H1 (cell line): ENCODE results near the gene CIT. TPM values are rescaled to one million over a fixed set of nuclear protein-coding genes. Genes with fewer than 3 reads are reported as not detected.

Experiments used
- CTCF ChIA-PET: fragments of 300-600 bp; sonication (Branson Sonifier 250); formaldehyde crosslinking; loops from one replicate; lab custom pipeline; 2021; ENCODE audit not compliant: partially characterized antibody; lab: Charles Lee
- POLR2A ChIA-PET: fragments of 300-600 bp; sonication (Branson Sonifier 250); formaldehyde crosslinking; loops from one replicate; lab custom pipeline; 2021; ENCODE audit warnings: inconsistent platforms; ENCODE audit not compliant: partially characterized antibody; lab: Charles Lee
- DNase-seq, 2 experiments: peaks; one replicate each; pipeline versions ENCODE4 v3.0.0 to v3.0.0-alpha.2; 2010 to 2022; ENCODE audit warnings: low spot score in 2 of 2, low read depth in 1 of 2, mixed read lengths in 1 of 2
- FAIRE-seq: peaks from 2 replicates; lab custom pipeline; 2011; peaks lifted over from hg19 to GRCh38; lab: Jason Lieb, UNC
- H2AFZ ChIP-seq: 2 replicates; pipeline ENCODE4 v1.8.1; 2012; ENCODE audit warnings: low read length, inconsistent platforms
- H2AK5ac ChIP-seq: 2 replicates; pipeline ENCODE4 v1.6.1; 2013; ENCODE audit warnings: low read depth, low read length
- H2BK120ac ChIP-seq: replicated peaks from 2 replicates; pipeline ENCODE3; 2013; ENCODE audit warnings: low read depth, low read length, inconsistent platforms
- H2BK12ac ChIP-seq: 2 replicates; pipeline ENCODE4 v1.6.1; 2013; ENCODE audit warnings: low read depth, low read length
- H2BK15ac ChIP-seq: 2 replicates; pipeline ENCODE4 v1.6.1; 2013; ENCODE audit warnings: low read length
- H2BK20ac ChIP-seq: 2 replicates; pipeline ENCODE4 v1.6.1; 2013; ENCODE audit warnings: low read length
- H2BK5ac ChIP-seq: 2 replicates; pipeline ENCODE4 v1.6.1; 2013; ENCODE audit warnings: low read depth, low read length
- H3K14ac ChIP-seq: 2 replicates; pipeline ENCODE4 v1.6.1; 2013; ENCODE audit warnings: inconsistent platforms; ENCODE audit not compliant: insufficient read length
- H3K18ac ChIP-seq: 2 replicates; pipeline ENCODE4 v1.6.1; 2013; ENCODE audit warnings: low read length; ENCODE audit errors: extremely low read depth
- H3K23ac ChIP-seq: 2 replicates; pipeline ENCODE4 v1.6.1; 2013; ENCODE audit warnings: inconsistent platforms; ENCODE audit not compliant: insufficient read length
- H3K23me2 ChIP-seq: 2 replicates; pipeline ENCODE4 v1.6.1; 2013; ENCODE audit warnings: low read depth, low read length
- H3K27ac ChIP-seq: 2 replicates; pipeline ENCODE4 v1.6.1; 2011; ENCODE audit warnings: low read depth, low read length, inconsistent platforms
- H3K27me3 ChIP-seq, 4 experiments: replicated peaks in 1 of 4; 1 replicate in 1 of 4; 2 replicates in 3 of 4; pipeline versions ENCODE4 v1.6.1 to v1.8.1; 2011 to 2013; ENCODE audit warnings: low read length in 3 of 4, mild to moderate bottlenecking in 3 of 4, inconsistent platforms in 2 of 4, mixed read lengths in 2 of 4, moderate library complexity in 1 of 4; ENCODE audit not compliant: control insufficient read depth in 3 of 4, insufficient read depth in 3 of 4; ENCODE audit errors: extremely low read depth in 1 of 4
- H3K36me3 ChIP-seq, 4 experiments: 2 replicates each; pipeline versions ENCODE4 v1.6.1 to v1.8.1; 2011 to 2013; ENCODE audit warnings: mild to moderate bottlenecking in 4 of 4, low read length in 3 of 4, moderate library complexity in 2 of 4, control low read depth in 1 of 4, inconsistent platforms in 1 of 4; ENCODE audit not compliant: insufficient read depth in 4 of 4, control insufficient read depth in 2 of 4
- H3K4ac ChIP-seq: replicated peaks from 2 replicates; pipeline ENCODE3; 2013; ENCODE audit warnings: low read length, low read depth, mixed read lengths, inconsistent platforms; ENCODE audit not compliant: insufficient read length
- H3K4me1 ChIP-seq, 4 experiments: replicated peaks in 1 of 4; 1 replicate in 1 of 4; 2 replicates in 3 of 4; pipeline versions ENCODE4 v1.6.1 to v1.8.1; 2011 to 2013; ENCODE audit warnings: low read length in 3 of 4, inconsistent platforms in 2 of 4, mixed read lengths in 1 of 4; ENCODE audit not compliant: insufficient read depth in 4 of 4, control insufficient read depth in 3 of 4
- H3K4me2 ChIP-seq, 2 experiments: 2 replicates each; pipeline versions ENCODE4 v1.6.1 to v1.8.1; 2011 to 2013; ENCODE audit warnings: low read depth in 2 of 2, low read length in 2 of 2, control low read depth in 1 of 2, inconsistent platforms in 1 of 2, mild to moderate bottlenecking in 1 of 2; ENCODE audit not compliant: insufficient read depth in 1 of 2
- H3K4me3 ChIP-seq, 4 experiments: fragments of 200-600, 300-600 bp in 1 of 4; sonication (generic), shearing (Covaris generic), sonication (Bioruptor Twin) in 1 of 4; 2 replicates each; pipeline versions ENCODE4 v1.5.1 to v1.8.1; 2011 to 2016; ENCODE audit warnings: low read length in 4 of 4, low read depth in 3 of 4, control low read depth in 2 of 4, inconsistent platforms in 2 of 4, mild to moderate bottlenecking in 2 of 4, mixed read lengths in 1 of 4, moderate library complexity in 1 of 4; ENCODE audit not compliant: insufficient read depth in 2 of 4; ENCODE audit errors: extremely low read depth in 1 of 4
- H3K56ac ChIP-seq: replicated peaks from 2 replicates; pipeline ENCODE3; 2013; ENCODE audit warnings: low read depth, mild to moderate bottlenecking, mixed read lengths, low read length, inconsistent platforms; ENCODE audit not compliant: insufficient read length
- H3K79me1 ChIP-seq: 2 replicates; pipeline ENCODE4 v1.6.1; 2013; ENCODE audit warnings: low read depth, low read length, control low read depth
- H3K79me2 ChIP-seq, 2 experiments: 2 replicates each; pipeline versions ENCODE4 v1.6.1 to v1.8.1; 2012 to 2013; ENCODE audit warnings: low read length in 2 of 2, mild to moderate bottlenecking in 2 of 2, inconsistent platforms in 1 of 2; ENCODE audit not compliant: insufficient read depth in 2 of 2, control insufficient read depth in 1 of 2
- H3K9ac ChIP-seq, 4 experiments: replicated peaks in 1 of 4; 1 replicate in 1 of 4; 2 replicates in 3 of 4; pipeline versions ENCODE4 v1.6.1 to v1.8.1; 2011 to 2013; ENCODE audit warnings: low read depth in 3 of 4, low read length in 3 of 4, control low read depth in 2 of 4, mild to moderate bottlenecking in 2 of 4, moderate library complexity in 2 of 4, inconsistent platforms in 1 of 4; ENCODE audit errors: extremely low read depth in 1 of 4
- H3K9me3 ChIP-seq, 2 experiments: 2 replicates each; pipeline versions ENCODE4 v1.6.1 to v1.8.1; 2012 to 2013; ENCODE audit warnings: mild to moderate bottlenecking in 2 of 2, moderate library complexity in 2 of 2, control low read depth in 1 of 2, inconsistent platforms in 1 of 2, low read depth in 1 of 2, low read length in 1 of 2, mixed read lengths in 1 of 2; ENCODE audit not compliant: insufficient read depth in 2 of 2
- H4K20me1 ChIP-seq, 2 experiments: replicated peaks in 1 of 2; 2 replicates each; pipeline versions ENCODE3 to v1.8.1; 2011 to 2013; ENCODE audit warnings: inconsistent platforms in 2 of 2, low read length in 2 of 2, mild to moderate bottlenecking in 1 of 2; ENCODE audit not compliant: insufficient read depth in 2 of 2, control insufficient read depth in 1 of 2
- H4K5ac ChIP-seq: 2 replicates; pipeline ENCODE4 v1.6.1; 2013; ENCODE audit warnings: low read length, low read depth, mixed read lengths, inconsistent platforms; ENCODE audit not compliant: insufficient read length
- H4K8ac ChIP-seq: 2 replicates; pipeline ENCODE4 v1.8.0; 2013; ENCODE audit warnings: mild to moderate bottlenecking, moderate library complexity, low read length, inconsistent platforms; ENCODE audit not compliant: insufficient read depth; ENCODE audit errors: extremely low read depth
- H4K91ac ChIP-seq: replicated peaks from 2 replicates; pipeline ENCODE3; 2013; ENCODE audit warnings: low read length, mixed read lengths, inconsistent platforms; ENCODE audit not compliant: insufficient read length
- HDAC6 ChIP-seq: IDR thresholded peaks from one replicate; pipeline ENCODE4 v1.7.1; 2012; ENCODE audit warnings: low read depth, mild to moderate bottlenecking, inconsistent platforms, low read length, moderate library complexity
- RFX5 ChIP-seq: IDR thresholded peaks from 2 replicates; pipeline ENCODE4 v1.6.1; 2011; ENCODE audit warnings: low read depth, low read length, improper control_type of control experiment, borderline replicate concordance
- SAP30 ChIP-seq: fragments of 300-600 bp; sonication (generic); IDR thresholded peaks from 2 replicates; pipeline ENCODE4 v1.7.1; 2012; ENCODE audit warnings: low read length, moderate library complexity, mild to moderate bottlenecking, inconsistent platforms; ENCODE audit not compliant: insufficient read depth, insufficient replicate concordance
- WGBS, 2 experiments: shearing (Covaris generic) in 1 of 2; methylation state at CpG; one replicate each; pipeline versions ENCODE4 v1.1.6 to v1.1.7; 2013 to 2015; ENCODE audit warnings: low lambda C conversion rate in 2 of 2, mixed read lengths in 2 of 2, inconsistent platforms in 1 of 2, low coverage in 1 of 2, missing lambda C conversion rate in 1 of 2; ENCODE audit not compliant: insufficient replicate concordance in 2 of 2, insufficient coverage in 1 of 2, insufficient read length in 1 of 2; ENCODE audit errors: extremely low coverage in 1 of 2, missing lambda C conversion rate in 1 of 2; 5-methylcytosine and 5-hydroxymethylcytosine counted together
- polyA plus RNA-seq, 7 experiments: library from polyadenylated mRNA; depleted of rRNA in 3 of 7; stranded (reverse) in 5 of 7; unstranded in 2 of 7; fragments of >200 nt in 5 of 7; fragments of 200-250 nt in 2 of 7; gene quantifications; 1 replicate in 5 of 7; 2 replicates in 1 of 7; 4 replicates in 1 of 7; pipeline versions ENCODE4 v1.2.1 to v1.2.3, GENCODE V29; 2011 to 2013; ENCODE audit warnings: missing spikeins in 2 of 7, mixed read lengths in 2 of 7
- total RNA-seq: library from RNA; stranded (reverse); fragmentation: NEBNext Ultra II Directional; extraction: Animal tissue kit (Norgen Biotek cat#: 25700); gene quantifications from 2 replicates; pipeline ENCODE4 v1.2.1, GENCODE V29; 2021

The CIT gene
- total and polyA plus RNA-seq, 2 of the 8 experiments (the other 6 are each of a cell fraction or from before 2014, with no cell fraction given): 17.1 to 60.9 TPM

DNA sequence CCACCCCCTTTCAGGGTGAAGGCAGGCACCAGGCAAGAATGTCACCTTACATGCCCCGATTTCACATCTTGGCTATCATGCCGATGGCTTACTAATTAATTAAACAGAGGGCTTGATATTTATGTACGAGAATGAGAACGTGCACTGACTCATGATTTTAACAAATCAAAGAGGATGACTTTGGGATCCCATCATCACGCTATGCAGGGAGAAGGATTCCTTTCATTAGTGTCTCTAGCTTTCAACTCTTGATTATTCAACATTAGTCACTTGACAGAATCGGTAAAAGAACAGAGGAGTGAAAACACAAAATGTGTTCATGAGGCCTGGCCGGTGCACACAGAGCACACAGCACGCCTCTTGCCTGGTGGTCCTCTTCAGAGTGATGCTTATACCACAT is 128.6 kb downstream of the CIT start:
- no peak overlapping the region for H4K91ac ChIP-seq
- H3K4ac ChIP-seq: no peak overlapping the region
- H3K36me3 ChIP-seq: peaks cover 10 to 50% (median 36%) of the 10 kb centered on the region in 4 experiments; a peak in 7 of 8 replicates
- H3K23ac ChIP-seq: no peak overlapping the region
- CTCF ChIA-PET: no interaction called here
- no peak overlapping the region for H4K8ac ChIP-seq
- H3K79me1 ChIP-seq: no peaks in the 10 kb centered on the region
- H2BK5ac ChIP-seq: no peak overlapping the region
- H2AFZ ChIP-seq: no peak overlapping the region
- no peak for TF ChIP-seq SAP30
- no peak for TF ChIP-seq RFX5
- no peak for TF ChIP-seq HDAC6
- TF ChIP-seq, all 59 proteins: peak for 0
- Histone ChIP-seq H4K20me1 (peaks cover 0 to 4% of the 10 kb centered on the region in 2 experiments), H3K4me3 (no peak overlapping the region), H3K9me3 (peaks cover 2 to 17% of the 10 kb centered on the region in 2 experiments; a peak in 1 of 4 replicates), H4K5ac (no peak overlapping the region), H3K56ac (no peak overlapping the region), H3K4me2 (no peak overlapping the region), H3K79me2 (no peaks in the 10 kb centered on the region), H3K23me2 (no peaks in the 10 kb centered on the region), H2BK15ac (no peak overlapping the region), H2AK5ac (no peak overlapping the region), H3K9ac (no peak overlapping the region), H2BK12ac (no peak overlapping the region), H3K18ac (no peak overlapping the region), H3K4me1 (no peaks in the 10 kb centered on the region), H3K27ac (no peak overlapping the region), H3K27me3 (no peaks in the 10 kb centered on the region), H3K14ac (no peak overlapping the region), H2BK120ac (no peak overlapping the region), H2BK20ac (no peak overlapping the region)
- POLR2A ChIA-PET: no interaction called here
- DNase-seq: no peak
- 93% methylated on average over 8 of the region's 8 CpGs; no CpG with 5 or more reads in 1 of the 2 experiments for WGBS, 2 experiments
- FAIRE-seq: no peak
